NCI-H128 (cell line): ENCODE results near the gene VPS35.
"Not testable (repeated sequence)": the region's sequence is repeated elsewhere in the genome, so short reads cannot be mapped to it uniquely, and the experiment has no call there.

ENCODE experiments used
- DNase-seq: peaks from one replicate; lab custom pipeline; 2025; ENCODE audit not compliant: unreplicated experiment; lab: John Stamatoyannopoulos, UW

Gene VPS35

GRCh38 chr16:46673320-46674013 is 15.5 kb downstream of the VPS35 start:
- DNase-seq, result peak; percentile 22

DNA sequence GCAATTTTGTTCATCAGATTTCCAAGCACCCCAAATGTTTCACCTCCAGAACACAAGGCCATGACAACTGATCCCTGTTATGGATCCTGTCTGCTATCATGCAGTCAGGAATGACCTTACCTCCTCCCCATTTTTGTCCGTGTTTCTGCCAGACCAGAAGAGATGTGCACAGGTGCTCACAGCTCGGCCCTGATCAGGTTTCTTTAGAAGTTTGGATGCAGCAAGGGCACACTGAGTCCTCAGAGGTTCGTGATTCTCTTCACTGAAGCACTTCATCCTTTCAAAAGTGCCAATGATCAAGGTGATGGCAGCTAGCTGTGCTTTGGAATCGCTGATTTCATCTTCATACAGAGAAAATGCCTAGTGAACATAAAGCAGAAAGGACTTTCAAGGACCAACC is 26.9 kb downstream of the VPS35 start:
- DNase-seq, result no peak

GRCh38 chr16:46658925-46659324 is 30.1 kb downstream of the VPS35 start:
- no peak for DNase-seq

GRCh38 chr16:46651305-46651704 is 37.7 kb downstream of the VPS35 start:
- no peak for DNase-seq

DNA sequence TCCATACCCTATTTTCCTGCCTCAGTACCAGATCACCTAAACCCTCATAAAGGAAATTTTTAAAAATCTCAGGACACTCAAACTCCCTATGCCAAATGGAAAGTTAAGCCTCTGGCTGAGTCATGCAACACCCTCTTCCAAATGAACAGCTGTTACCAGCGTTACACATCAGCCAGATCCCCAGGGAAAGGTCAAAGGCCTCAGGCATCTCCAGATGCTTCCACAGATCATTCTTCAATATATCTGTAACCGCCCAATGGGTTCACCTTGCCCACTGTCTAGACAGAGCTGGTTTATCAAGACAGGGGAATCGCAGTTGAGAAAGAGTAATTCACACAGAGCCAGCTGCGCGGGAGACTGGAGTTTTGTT is 38.7 kb downstream of the VPS35 start:
- no peak for DNase-seq

DNA sequence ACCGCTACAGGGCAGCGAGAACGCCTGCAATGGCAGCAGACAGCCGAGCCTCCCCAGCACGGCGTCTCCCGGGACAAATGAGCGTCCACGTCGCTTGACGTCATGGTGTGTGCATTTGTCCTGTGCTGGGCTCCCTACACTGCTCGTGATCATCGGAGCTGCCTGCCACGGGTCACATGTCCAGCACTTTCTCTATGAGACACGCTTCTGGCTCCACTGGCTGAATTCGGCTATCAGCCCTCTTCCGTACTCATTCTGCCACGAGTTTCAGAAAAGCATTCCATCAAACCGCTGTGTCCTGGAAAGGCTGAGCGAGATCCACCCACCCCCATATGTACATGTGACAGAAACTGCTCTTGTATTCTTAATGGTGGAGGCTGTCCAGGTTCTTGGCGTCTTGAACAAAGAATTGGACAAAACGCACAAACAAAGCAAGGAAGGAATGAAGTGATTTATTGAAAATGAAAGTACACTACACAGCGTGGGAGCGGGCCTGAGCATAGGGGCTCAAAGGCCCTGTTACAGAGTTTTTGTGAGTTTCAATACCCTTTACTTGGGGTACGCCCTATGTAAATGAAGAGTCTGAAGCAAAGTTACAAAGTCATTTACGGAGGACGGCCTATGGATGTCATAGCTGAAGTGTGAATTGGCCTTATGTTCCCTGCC is 39.3 kb downstream of the VPS35 start:
- no peak for DNase-seq

GRCh38 chr16:46648656-46649055 is 40.3 kb downstream of the VPS35 start:
- DNase-seq, result no peak

GRCh38 chr16:46638947-46639925 is 49.7 kb downstream of the VPS35 start:
- DNase-seq, result no peak

DNA sequence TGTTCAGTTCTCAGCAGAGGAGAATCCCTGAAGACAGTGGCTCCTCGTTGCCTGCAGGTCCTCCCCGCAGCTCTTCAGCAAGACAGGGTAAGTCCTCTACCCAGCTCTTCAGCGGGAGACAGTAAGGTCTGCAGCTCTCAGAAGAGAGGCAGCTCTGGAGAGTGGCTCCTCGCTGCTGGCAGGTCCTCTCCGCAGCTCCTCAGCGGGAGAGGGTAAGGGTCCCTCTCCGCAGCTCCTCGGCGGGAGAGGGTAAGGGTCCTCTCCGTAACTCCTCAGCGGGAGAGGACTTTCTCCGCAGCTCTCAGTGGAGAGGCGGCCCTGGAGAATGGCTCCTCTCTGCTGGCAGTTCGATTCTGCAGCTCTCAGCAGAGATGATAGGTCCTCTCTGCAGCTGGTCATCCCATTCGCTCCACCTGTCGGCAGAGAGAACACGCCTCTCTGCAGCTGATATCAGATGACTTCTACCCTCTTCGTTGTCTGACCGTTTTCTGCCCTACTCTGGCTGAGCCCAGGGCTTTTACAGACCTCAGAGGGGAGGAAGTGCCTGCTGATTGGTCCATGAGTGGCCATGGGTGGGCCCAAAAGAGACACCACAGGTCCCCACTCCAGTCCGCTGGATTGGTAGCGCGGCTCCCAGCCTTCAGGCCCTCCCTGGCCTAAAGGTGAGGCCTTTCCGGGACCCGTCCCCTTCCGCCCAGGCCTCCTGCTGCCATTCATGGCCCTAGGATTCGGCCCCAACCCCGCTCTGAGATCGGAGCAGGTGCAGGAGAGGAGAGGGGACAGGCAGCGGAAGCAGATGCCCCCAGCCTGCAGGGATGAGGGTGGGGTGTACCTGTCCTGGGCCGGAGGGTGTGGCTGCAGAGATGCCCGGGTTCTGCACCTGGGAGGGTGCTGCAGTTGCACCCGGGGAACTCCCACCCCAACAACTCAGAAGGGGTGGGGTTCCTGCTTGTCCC is 55.9 kb downstream of the VPS35 start:
- DNase-seq, result no peak

GRCh38 chr16:46629331-46630219 is 59.4 kb downstream of the VPS35 start:
- no peak for DNase-seq

- DNase-seq, result no peak
Observed at GRCh38 chr16:46627746-46628145, 61.2 kb downstream of the VPS35 start.

- DNase-seq, result not testable (repeated sequence)
Observed at GRCh38 chr16:46626681-46627080, 62.3 kb downstream of the VPS35 start.

DNA sequence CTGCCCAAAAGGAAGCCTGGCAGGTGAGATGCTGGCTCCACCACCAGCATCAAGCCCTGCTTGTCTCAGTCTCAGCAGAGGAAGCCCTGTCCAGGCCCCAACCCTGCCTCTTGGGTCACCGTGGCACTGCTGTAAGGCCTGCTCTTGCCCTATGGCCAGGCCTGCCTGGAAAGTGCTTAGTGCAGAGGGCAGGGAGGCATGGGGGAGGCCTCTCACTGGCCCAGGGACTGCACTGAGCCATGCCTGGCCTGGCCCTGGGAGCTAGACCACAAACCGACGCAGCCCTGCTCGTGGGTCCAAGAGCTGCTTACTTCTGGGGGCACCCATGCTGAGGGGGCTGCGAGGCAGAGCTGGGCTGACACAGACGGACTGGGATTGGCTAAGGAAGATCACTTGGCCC is 64.1 kb downstream of the VPS35 start:
- DNase-seq, result not testable (repeated sequence)

DNA sequence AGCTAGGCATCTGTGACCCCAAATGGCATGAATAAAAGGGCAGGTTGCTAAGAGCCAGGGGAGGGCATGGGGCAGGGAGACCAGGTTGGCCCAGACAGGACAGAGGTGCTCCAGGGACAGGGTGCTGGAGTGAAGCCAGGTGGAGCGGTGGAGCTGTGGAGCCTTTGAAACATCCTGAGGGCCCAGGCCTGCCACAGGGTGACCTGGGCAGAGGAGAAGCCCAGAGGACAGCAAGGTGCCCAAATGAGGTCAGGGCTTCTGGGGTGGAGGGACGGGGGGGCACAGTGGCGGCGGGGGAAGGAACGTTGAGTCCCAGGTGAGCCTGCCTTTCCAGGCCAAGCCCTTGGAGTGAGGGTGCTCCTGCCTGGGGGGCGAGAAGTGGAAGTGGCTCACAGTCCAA is 65.3 kb downstream of the VPS35 start:
- DNase-seq, result not testable (repeated sequence)

DNA sequence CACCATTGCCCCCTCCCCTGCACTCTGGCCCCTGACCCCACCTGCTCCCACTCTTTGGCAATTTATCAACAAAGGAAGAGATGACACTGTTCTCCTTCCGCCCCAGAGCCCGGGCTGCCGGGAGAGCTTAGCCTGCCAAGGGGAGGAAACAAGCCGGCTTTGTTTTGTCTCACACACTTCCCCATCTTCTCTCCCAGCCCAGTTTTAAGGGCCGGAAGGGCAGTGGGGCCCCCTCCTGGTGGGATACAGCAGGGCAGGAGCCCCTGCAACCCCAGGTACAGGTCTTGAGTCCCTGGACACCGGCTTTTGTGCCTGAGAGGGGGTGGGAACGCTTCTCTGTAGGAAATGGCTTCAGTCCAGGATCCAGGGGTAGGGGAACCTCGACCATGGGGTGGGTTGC is 65.7 kb downstream of the VPS35 start:
- DNase-seq, result not testable (repeated sequence)

DNA sequence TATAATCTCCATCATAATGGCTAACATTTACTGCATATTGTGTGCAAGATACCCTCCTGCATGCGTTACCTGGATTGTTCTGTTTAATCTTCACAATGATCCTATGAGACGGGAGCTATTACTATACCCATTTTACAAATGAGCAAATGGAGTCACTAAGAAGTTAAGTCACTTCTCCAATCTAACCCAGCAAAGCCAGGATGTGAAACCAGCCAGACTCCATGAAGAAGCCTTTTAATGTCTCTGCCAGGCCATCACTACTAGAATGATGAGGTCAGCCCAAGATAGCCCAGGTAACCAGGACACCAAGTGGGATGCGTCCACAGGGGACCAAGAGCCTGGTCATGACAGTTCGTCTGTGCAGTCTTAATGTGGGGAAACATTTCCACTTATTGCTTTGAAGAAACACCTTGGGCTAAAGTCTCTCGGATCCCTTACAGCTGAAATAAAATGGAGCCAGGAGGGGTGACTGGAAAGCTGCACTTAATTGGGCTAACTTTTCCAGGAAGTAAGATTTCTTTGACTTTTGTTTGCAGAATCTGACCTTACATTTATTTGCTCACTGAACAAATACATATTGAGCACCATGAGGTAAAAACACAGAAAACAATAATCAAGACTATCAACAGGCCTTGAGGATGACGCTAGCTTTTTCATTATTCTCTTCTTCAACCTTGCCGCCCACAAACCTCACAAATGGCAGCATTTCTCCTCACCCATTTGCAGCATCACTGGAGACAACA is 66.9 kb downstream of the VPS35 start:
- no peak for DNase-seq

DNA sequence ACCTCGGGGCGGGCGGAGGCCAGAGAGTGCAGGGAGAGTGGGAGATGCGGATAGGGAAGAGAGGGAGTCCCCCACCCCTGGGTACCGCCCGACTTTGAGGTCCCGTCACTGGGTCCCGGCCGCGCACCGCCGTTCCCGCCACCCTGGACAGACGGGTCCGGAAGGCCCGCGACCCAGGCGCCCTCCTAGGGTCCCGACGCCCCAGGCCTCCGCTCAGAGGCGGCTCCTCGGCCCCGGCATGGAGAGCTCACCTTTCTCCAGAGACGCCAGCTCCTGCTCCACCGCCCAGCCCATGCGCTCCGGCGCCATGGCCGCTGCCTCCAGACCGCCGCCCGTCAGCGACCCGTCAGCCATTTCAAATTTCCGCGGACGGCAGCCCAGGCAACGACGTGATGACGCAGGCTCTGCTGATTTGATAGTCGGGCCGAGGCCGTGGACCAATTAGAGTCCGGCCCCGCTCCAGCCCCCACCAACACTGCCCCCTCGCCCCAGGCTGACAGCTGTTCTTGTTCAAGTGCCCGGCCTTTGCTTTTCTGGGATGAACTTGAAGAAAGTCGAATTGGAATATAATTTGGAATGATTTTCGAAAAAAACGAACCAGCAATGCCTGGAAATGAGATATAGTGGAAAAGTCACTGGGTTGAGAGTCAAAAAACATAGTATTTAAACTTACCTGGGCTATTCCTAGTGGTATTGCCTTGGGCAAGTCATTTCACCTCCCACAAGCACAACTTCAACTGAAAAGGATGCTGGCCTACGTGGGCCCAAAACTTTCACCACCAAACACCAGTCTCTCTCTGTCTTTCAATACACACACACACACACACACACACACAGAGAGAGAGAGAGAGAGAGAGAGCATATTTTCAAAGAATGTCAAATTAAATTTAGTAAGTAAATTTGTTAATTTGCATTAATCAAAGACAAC is 67.7 kb downstream of the VPS35 start, which contains the start of gene SHCBP1:
Gene SHCBP1 (minus strand): TSS at position 374 of the 928 bp plus-strand sequence. CDS start 20 bp downstream, at position 354.
- no peak for DNase-seq
